ENCODE results near the gene USP47. TPM values are rescaled to one million over a fixed set of nuclear protein-coding genes. Genes with fewer than 3 reads are reported as not detected.

USP47 gene
- total and polyA plus RNA-seq, 2 of the 8 experiments (the other 6 are each of a cell fraction or from before 2014, with no cell fraction given), result 4.2 to 21.3 TPM

DNA sequence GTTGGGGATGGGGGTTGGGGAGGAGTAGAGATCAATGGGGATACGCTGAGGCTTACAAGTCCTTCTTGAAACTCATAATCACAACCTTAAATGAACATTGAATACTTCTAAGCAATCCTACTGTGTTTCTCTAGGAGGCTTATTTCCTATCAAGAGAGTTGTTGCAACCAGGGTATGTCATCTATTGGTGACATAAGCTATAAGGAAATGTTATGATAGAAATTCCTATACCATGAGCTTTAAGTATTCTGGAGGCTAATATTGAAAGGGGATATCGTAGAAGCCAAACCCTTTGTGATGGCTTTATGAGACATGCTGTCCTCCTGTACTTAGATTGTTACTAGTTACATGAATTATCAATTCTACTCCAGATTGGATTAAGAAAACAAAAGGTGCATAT is 93.8 kb downstream of the USP47 start:
- Histone ChIP-seq H2BK120ac (replicated peaks; ENCODE audit: low read depth, low read length) (no peak overlapping the region), H3K23me2 (ENCODE audit: low read depth, low read length) (no peaks in the 10 kb centered on the region), H4K91ac (replicated peaks; ENCODE audit: insufficient read length, low read length) (no peak overlapping the region), H2BK20ac (ENCODE audit: low read length) (no peak overlapping the region), H2BK12ac (ENCODE audit: low read depth, low read length) (no peak overlapping the region), H2AK5ac (ENCODE audit: low read depth, low read length) (no peak overlapping the region), H3K56ac (replicated peaks; ENCODE audit: insufficient read length, low read depth, low read length) (no peak overlapping the region), H3K23ac (ENCODE audit: insufficient read length) (no peak overlapping the region), H3K18ac (ENCODE audit: extremely low read depth, low read length) (no peak overlapping the region), H4K8ac (ENCODE audit: extremely low read depth, insufficient read depth, low read length) (no peak overlapping the region), H3K79me1 (ENCODE audit: low read depth, low read length) (no peaks in the 10 kb centered on the region), H3K4me3 (ENCODE audit: extremely low read depth in 1 of 4, insufficient read depth in 2 of 4, low read depth in 3 of 4, low read length in 4 of 4) (no peak overlapping the region), H2BK5ac (ENCODE audit: low read depth, low read length) (no peak overlapping the region), H3K4me2 (ENCODE audit: insufficient read depth in 1 of 2, low read depth in 2 of 2, low read length in 2 of 2) (no peak overlapping the region), H2BK15ac (ENCODE audit: low read length) (no peak overlapping the region), H3K27me3 (replicated peaks in 1 of 4; ENCODE audit: control insufficient read depth in 3 of 4, extremely low read depth in 1 of 4, insufficient read depth in 3 of 4, low read length in 3 of 4) (no peaks in the 10 kb centered on the region), H3K9ac (replicated peaks in 1 of 4; ENCODE audit: extremely low read depth in 1 of 4, low read depth in 3 of 4, low read length in 3 of 4) (no peak overlapping the region), H3K36me3 (ENCODE audit: control insufficient read depth in 2 of 4, insufficient read depth in 4 of 4, low read length in 3 of 4) (peaks cover 0 to 17% (median 0%) of the 10 kb centered on the region in 4 experiments; a peak in 3 of 8 replicates), H3K79me2 (ENCODE audit: control insufficient read depth in 1 of 2, insufficient read depth in 2 of 2, low read length in 2 of 2) (no peaks in the 10 kb centered on the region), H4K5ac (ENCODE audit: insufficient read length, low read depth, low read length) (no peak overlapping the region), H3K14ac (ENCODE audit: insufficient read length) (no peak overlapping the region), H4K20me1 (replicated peaks in 1 of 2; ENCODE audit: control insufficient read depth in 1 of 2, insufficient read depth in 2 of 2, low read length in 2 of 2) (no peaks in the 10 kb centered on the region), H3K9me3 (ENCODE audit: insufficient read depth in 2 of 2, low read depth in 1 of 2, low read length in 1 of 2) (no peaks in the 10 kb centered on the region), H2AFZ (ENCODE audit: low read length) (no peak overlapping the region), H3K4ac (replicated peaks; ENCODE audit: insufficient read length, low read depth, low read length) (no peak overlapping the region), H3K4me1 (replicated peaks in 1 of 4; ENCODE audit: control insufficient read depth in 3 of 4, insufficient read depth in 4 of 4, low read length in 3 of 4) (no peaks in the 10 kb centered on the region), H3K27ac (ENCODE audit: low read depth, low read length) (no peak overlapping the region)
- 89% methylated on average over 2 of the region's 2 CpGs; no CpG with 5 or more reads in 1 of the 2 experiments for WGBS, 2 experiments (ENCODE audit: extremely low coverage in 1 of 2, insufficient coverage in 1 of 2, insufficient read length in 1 of 2, insufficient replicate concordance in 2 of 2, low coverage in 1 of 2, low lambda C conversion rate in 2 of 2, missing lambda C conversion rate in 1 of 2)
- ChIA-PET CTCF (ENCODE audit: partially characterized antibody) (interaction anchor here (1.2 kb wide), 1 partner anchor 31 kb away, joined by 4 read pairs; no protein-coding TSS in a partner anchor), POLR2A (ENCODE audit: partially characterized antibody) (no interaction called here)
- DNase-seq (ENCODE audit: low read depth in 1 of 2, low spot score in 2 of 2) (no peak), FAIRE-seq (no peak)
- TF ChIP-seq TAF7 (optimal IDR thresholded peaks at IDR 0.05; ENCODE audit: borderline replicate concordance, low read depth, low read length), result no peak
